HL-60 (cell line): ENCODE measurements around the gene SMAD6.

Experiments used
- GABPA ChIP-seq: IDR thresholded peaks from 2 replicates; pipeline ENCODE4 v1.6.1; 2012; ENCODE audit warnings: low read depth
- POLR2AphosphoS5 ChIP-seq: IDR thresholded peaks from 2 replicates; pipeline ENCODE4 v1.6.1; 2012; ENCODE audit warnings: low read depth
- SPI1 ChIP-seq: IDR thresholded peaks from 2 replicates; pipeline ENCODE4 v1.6.1; 2012; ENCODE audit warnings: low read depth, mild to moderate bottlenecking, borderline replicate concordance
- TF ChIP-seq, protein P1 (sequence below): IDR thresholded peaks from one replicate; pipeline ENCODE4 v1.5.1; 2011; ENCODE audit warnings: low read length, control low read depth, inconsistent platforms; ENCODE audit not compliant: insufficient read depth
- TF ChIP-seq, protein P2 (sequence below): IDR thresholded peaks from 2 replicates; pipeline ENCODE4 v1.6.1; 2012; ENCODE audit warnings: low read depth; ENCODE audit not compliant: insufficient replicate concordance

DNA sequence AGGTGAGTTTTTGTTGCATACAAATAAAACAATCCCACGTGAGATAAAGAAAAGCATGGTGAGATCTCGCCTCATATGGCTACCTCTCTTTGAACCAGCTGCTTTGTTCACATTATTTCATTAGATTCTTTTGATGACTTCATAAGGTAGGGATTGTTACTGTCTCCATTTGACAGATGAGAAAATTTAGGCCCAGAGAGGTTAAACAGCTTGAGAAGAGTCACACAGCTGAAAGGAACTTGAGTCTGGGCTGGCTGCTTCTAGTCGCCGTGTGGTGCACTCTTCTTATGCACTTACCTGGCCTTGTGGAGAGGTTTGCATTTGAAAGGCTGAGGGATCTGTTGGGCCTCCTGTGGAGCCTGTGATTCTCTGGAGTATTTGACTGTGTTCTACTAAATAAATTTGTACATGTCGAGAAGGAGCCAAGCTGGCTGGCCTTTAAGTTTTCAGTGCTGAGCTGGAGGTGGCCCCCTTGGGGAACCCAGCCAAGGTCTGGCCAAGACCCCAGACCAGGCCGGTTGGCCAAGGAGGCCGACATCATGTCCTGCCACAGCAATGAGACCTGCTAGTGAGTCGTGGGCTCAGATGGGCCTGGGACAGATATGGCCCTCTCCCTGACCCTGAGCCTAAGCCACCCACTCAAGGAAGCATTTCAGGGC lies 125.1 kb downstream of the SMAD6 start:
- TF ChIP-seq, protein P1, sequence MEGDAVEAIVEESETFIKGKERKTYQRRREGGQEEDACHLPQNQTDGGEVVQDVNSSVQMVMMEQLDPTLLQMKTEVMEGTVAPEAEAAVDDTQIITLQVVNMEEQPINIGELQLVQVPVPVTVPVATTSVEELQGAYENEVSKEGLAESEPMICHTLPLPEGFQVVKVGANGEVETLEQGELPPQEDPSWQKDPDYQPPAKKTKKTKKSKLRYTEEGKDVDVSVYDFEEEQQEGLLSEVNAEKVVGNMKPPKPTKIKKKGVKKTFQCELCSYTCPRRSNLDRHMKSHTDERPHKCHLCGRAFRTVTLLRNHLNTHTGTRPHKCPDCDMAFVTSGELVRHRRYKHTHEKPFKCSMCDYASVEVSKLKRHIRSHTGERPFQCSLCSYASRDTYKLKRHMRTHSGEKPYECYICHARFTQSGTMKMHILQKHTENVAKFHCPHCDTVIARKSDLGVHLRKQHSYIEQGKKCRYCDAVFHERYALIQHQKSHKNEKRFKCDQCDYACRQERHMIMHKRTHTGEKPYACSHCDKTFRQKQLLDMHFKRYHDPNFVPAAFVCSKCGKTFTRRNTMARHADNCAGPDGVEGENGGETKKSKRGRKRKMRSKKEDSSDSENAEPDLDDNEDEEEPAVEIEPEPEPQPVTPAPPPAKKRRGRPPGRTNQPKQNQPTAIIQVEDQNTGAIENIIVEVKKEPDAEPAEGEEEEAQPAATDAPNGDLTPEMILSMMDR: no peak
- TF ChIP-seq POLR2AphosphoS5: no peak
- TF ChIP-seq GABPA: no peak
- TF ChIP-seq, protein P2, sequence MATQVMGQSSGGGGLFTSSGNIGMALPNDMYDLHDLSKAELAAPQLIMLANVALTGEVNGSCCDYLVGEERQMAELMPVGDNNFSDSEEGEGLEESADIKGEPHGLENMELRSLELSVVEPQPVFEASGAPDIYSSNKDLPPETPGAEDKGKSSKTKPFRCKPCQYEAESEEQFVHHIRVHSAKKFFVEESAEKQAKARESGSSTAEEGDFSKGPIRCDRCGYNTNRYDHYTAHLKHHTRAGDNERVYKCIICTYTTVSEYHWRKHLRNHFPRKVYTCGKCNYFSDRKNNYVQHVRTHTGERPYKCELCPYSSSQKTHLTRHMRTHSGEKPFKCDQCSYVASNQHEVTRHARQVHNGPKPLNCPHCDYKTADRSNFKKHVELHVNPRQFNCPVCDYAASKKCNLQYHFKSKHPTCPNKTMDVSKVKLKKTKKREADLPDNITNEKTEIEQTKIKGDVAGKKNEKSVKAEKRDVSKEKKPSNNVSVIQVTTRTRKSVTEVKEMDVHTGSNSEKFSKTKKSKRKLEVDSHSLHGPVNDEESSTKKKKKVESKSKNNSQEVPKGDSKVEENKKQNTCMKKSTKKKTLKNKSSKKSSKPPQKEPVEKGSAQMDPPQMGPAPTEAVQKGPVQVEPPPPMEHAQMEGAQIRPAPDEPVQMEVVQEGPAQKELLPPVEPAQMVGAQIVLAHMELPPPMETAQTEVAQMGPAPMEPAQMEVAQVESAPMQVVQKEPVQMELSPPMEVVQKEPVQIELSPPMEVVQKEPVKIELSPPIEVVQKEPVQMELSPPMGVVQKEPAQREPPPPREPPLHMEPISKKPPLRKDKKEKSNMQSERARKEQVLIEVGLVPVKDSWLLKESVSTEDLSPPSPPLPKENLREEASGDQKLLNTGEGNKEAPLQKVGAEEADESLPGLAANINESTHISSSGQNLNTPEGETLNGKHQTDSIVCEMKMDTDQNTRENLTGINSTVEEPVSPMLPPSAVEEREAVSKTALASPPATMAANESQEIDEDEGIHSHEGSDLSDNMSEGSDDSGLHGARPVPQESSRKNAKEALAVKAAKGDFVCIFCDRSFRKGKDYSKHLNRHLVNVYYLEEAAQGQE: no peak
- TF ChIP-seq SPI1: no peak
